ENCODE data around the gene CTTN.
A peak's percentile ranks its signal among the peaks of the same experiment; 100 is the strongest.
"Not testable (repeated sequence)": the region's sequence is repeated elsewhere in the genome, so short reads cannot be mapped to it uniquely, and the experiment has no call there.

CTTN gene

DNA sequence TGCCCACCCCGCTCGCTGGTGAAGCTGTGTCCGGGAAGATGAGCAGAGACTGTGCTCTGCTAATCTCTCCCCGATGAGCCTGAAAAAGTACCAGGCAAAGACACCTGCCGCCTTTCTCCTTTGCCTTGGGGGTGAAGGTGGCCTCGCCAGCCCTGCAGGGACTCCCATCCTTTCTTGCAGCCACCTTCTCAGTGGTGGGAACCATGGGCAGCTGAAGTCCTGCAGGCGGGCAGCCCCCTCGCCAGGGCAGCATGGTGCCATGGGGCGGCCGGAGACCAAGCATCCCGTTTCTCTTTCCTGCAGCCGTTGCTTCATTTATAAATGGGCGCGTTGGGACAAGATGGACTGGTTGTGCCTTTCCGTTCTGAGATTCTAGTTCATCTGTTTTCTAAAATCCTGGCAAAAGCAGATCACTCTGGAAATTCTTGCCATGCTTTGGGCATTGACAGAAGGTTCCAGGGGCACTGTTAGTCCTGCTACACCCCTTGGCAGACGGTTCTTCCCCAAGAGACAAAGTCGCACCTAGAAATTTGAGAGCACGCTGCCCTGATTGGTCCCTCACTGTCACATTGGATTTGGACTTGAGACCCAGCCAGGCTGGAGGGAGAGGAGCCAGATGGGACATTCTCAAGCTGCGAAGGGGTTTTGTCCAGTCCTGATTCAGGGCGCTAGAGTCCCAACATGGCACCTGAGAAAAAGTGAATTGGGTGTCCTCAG is 7.5 kb downstream of the CTTN start:
- in situ Hi-C loops (cut with MboI; ENCODE audit: low pct_unique_long_range_greater_than_20kb, low sequenced_read_pairs): no loop called here
- no peak for DNase-seq

DNA sequence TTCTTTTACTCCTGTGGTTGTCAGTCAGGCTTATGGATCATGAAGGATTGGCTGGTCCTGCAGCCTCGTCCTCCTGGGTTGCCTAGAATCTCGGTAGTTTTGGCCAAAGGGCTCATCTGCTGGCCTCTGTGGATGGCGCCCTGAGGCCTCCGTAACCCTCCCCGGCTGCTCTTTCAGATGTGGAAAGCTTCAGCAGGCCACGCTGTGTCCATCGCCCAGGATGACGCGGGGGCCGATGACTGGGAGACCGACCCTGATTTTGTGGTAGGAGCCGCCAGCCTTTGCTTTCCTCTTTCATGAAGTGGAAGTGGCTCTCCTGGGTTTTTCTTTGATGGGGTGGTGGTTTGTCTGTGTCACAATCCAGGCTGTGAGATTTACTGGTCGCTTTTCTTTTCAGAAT is 8.8 kb downstream of the CTTN start:
- in situ Hi-C loops (cut with MboI; ENCODE audit: low pct_unique_long_range_greater_than_20kb, low sequenced_read_pairs): no loop called here
- DNase-seq: no peak

DNA sequence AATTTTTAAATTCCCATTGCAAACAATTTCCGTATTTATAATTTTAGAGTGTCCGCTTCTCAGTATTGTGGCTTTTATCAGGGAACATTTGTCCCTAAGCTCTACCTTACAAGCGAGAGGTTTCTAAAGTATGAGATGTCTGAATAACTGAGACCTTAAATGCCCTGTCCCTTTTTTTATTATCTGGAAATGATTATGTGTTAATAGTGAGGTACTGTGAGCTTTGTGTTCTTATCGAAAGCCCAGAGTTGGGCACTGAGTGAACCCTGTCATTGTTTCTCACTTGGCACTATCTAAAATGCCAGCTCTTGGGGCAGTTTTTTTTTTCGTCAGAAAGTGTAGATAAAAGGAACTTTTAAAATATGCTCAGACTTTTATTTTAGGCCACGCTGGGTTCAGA is 9.5 kb downstream of the CTTN start:
- in situ Hi-C loops (cut with MboI; ENCODE audit: low pct_unique_long_range_greater_than_20kb, low sequenced_read_pairs): no loop called here
- DNase-seq: no peak

DNA sequence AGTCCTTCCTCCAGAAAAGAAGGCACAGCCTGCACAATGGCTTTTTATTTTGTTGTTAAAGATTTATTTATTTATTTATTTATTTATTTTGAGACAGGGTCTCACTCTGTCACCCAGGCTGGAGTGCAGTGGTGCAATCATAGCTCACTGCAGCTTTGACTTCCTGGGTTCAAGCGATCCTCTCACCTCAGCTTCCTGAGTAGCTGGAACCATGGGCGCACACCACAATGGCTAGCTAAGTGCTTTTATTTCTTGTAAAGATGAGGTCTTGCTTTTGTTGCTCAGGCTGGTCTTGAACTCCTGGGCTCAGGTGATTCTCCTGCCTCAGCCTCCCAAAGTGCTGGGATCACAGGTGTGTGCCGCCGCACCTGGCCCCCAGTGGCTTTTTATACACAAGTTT is 10.0 kb downstream of the CTTN start:
- DNase-seq; in situ Hi-C loops (cut with MboI; ENCODE audit: low pct_unique_long_range_greater_than_20kb, low sequenced_read_pairs): not testable (repeated sequence)

DNA sequence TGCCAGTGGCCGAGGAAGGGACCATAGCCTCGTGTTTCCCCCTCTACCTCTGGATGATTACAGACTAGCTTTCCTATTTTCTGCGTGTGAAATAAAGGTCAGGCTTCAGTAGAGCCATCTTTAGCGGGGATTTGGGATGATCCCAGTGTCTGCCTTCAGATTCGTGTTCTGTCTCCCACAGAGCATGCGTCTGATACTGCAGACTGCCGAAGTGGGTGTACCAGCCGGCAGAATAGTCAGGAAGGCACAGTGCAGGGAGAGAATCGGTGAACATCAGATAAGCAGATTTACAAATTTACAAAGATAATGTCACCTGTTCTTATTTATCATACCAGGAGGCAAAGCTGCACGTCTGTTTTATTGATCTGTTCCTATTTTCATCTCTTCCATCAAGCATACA is 11.1 kb downstream of the CTTN start:
- in situ Hi-C loops (cut with MboI; ENCODE audit: low pct_unique_long_range_greater_than_20kb, low sequenced_read_pairs): no loop called here
- no peak for DNase-seq

DNA sequence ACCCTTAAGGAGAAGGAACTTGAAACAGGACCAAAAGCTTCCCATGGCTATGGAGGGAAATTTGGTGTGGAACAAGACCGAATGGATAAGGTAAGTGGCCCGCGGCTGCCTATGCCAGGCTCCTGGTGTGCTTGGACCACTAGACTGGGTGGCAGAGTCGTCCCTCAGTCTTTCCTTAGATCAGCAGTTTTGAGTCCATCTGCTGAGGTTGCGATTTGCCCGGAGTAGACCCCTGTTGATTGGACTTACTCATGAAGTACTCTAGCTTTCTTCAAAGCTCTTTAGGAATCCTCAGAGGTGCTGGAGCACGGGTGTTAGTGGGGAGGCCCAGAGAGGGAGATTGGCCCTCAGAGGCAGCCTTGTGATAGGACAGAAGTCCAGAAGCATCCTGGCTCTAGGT is 11.5 kb downstream of the CTTN start:
- DNase-seq: no peak
- in situ Hi-C loops (cut with MboI; ENCODE audit: low pct_unique_long_range_greater_than_20kb, low sequenced_read_pairs): no loop called here

DNA sequence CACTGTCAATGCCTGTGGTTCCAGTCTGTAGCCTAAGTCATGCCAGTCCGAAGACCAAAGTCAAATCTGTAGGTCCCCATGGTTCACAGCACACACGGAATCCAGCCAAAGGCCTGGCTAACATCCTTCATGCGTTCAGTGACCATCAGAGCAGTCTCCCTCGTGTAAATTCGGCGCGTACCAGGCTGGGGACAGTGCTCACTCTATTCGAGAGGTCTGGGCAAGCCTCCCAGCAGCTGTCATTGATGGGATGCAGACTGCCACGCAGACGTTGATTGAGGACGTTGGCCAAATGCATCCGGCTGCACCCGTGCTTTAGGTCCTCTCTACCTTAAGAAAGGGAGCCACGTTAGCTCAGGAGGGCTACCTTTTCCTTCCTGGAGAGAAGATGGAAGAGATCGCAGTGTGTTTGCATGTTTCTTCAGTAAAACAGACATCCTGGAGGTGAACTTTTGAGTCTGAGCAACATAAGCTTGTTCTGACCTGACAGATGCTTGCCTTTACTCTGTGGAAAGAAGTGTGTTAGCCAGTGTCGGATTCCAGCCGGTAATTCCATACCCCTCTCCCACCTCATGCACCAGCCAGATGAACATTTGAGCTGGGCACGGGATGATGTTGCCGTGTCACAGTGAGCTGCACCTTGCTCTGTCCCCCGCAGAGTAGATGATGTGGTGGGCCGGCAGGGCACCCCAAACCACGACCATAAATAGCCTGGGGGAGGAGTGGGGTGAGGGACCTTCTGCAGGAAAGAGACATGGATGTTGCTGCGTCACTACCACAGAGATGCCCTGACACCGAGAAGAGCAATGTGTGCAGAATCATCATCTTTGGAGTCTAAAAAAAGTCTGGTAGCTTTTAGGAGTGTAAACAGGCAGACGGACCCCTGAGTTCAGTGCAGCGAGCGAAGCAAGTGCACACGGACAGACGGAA is 12.2 kb downstream of the CTTN start:
- DNase-seq: no peak
- in situ Hi-C loops (cut with MboI; ENCODE audit: low pct_unique_long_range_greater_than_20kb, low sequenced_read_pairs): no loop called here

DNA sequence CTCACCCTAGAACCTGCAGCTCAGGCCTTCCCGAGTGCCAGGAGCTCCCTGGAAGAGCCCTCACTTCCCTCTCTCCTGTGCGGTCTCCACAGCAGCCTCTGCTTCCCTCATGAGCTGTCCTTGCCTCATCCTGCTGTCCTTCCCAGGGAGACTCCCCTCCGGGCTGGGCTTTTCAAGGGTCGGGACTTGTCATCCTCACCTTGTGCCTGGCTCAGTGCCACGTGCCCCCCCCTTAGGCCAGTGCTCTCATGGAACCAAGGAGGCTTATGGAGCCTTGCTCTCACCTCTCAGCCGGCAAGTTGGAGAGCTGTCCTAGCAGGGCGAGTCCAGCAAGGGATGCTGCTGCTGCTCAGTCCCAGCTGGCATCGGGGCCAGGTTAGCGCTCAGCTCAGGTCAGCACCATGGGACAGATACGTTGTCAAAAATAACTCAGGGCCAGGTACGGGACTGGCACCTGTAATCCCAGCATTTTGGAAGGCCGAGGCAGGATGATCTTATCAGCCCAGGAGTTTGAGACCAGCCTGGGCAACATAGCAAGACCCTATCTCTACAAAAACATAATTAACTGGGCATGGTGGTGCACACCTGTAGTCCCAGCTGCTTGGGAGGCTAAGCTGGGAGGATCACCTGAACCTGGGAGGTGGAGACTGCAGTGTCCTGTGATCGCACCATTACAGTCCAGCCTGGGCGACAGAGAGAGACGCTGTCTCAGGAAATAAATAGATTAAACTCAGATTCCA is 13.6 kb downstream of the CTTN start:
- no peak for DNase-seq
- in situ Hi-C loops (cut with MboI; ENCODE audit: low pct_unique_long_range_greater_than_20kb, low sequenced_read_pairs): no loop called here

DNA sequence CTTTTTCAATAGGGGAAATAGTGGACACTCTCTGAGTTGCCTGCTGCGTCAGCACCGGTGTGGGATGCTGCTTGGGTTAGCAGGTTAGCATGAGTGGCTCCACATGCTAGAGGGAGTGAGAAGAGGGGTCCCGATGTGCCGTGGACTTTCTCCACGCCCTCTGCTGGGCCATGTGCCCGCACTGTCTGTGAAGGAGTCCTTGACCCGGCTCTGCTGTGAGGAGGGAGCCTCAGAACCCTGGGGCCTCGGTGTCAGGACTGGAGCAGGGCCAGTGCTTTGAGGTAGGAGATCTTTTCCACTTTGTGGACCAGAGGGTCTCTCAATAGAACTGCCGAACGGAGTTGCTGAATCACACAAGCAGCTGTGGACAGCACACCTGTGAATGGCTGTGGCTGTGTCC is 14.8 kb downstream of the CTTN start:
- in situ Hi-C loops (cut with MboI; ENCODE audit: low pct_unique_long_range_greater_than_20kb, low sequenced_read_pairs): no loop called here
- DNase-seq: no peak

DNA sequence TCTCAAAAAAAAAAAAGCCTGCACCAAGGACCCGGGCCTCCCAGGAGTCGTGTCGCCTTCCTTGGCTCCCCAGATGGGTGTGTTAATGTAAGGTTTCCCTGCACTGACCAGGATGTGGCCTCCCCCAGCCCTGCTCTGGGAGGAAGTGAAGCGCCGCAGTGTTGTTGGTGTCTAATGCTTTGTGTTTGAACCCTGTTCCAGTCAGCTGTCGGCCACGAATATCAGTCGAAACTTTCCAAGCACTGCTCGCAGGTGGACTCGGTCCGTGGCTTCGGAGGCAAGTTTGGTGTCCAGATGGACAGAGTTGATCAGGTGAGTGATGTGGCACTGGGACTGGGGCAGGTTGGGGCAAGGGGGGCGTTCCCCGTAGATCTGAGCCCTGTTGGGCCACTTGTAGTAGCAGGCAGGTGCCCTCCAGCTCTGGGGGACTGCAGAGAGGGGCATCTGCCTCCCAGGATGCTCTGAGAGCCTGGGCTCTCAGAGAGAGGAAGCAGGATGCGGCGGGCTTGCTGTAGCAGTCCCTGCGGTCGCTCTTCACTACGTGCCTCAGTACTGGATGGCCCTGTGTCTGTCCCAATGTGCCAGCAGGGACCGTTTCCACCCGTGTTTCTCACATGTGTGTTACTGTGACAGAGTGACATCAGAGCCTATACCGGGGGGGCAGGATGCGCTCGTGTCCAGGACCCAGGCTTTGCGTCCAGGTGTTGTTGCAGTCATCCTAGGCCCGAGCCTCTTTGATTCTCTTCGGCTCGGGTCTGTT is 16.2 kb downstream of the CTTN start:
- in situ Hi-C loops (cut with MboI; ENCODE audit: low pct_unique_long_range_greater_than_20kb, low sequenced_read_pairs): no loop called here
- no peak for DNase-seq

DNA sequence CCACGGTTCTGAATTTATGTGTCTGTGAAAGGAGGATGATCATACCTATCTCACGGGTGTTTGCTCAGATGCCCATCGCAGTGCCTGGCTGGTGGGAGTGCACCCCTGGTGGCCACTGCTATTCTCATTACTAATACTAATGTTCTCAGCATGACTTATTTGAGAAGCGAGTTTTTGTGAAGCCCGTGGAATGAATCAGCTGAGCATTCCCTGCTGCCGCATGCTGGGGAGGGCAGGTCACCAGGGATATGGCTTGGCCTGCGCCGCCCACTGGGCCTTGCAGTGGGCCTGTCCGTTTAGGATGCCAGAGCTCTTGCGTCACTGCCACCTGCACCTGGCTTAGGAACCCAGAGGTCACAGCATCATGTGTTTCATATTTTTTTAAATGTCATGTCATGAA is 16.9 kb downstream of the CTTN start:
- in situ Hi-C loops (cut with MboI; ENCODE audit: low pct_unique_long_range_greater_than_20kb, low sequenced_read_pairs): no loop called here
- DNase-seq: no peak

DNA sequence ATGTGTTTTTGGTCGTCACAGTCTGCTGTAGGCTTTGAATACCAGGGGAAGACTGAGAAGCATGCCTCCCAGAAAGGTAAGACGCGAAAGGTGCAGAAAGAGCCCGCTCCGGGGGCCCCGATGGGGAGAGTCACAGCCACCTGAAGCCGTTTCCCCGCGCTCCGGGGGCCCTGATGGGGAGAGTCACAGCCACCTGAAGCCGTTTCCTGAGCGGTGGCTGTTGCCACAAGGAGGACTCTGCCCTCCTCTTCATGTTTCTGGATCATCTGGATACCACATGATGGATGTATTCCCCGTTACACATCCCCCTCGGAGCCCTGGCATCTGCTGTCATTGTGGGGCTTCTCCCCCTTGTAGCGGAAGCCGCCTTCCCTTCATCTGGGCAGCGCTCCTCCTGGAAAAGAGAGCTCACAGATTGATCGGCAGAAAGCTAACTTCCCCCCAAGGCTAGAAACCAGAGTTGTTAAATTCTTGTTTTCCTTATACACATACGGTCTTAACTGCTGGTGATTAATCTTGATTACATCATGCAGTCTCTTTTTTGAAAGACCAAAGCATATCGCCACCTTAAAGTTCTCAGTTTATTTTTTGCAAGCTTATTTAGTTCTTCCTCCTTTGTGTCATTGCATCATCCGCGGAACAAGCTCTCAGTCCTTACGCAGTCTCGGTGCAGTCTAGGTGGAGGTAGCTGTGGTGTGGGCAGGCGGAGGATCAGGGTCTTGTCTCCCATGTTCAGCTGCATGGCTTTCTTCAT is 17.5 kb downstream of the CTTN start:
- peak; percentile 42 for DNase-seq
- in situ Hi-C loops (cut with MboI; ENCODE audit: low pct_unique_long_range_greater_than_20kb, low sequenced_read_pairs): no loop called here

DNA sequence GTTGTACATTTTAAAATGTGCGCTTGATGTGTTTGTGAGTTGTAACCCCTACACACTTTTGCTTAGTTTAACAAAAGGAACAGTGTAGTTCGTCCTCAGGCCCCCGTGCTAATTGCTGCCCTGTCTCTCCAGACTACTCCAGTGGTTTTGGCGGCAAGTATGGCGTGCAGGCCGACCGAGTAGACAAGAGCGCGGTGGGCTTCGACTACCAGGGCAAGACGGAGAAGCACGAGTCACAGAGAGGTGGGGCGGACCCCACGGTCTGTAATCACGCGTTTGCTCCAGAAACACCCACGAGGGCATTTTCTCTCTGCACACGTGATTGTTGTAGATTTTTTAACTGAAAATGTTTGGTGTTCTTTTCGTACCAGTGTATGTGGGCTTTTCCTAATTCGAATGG is 18.6 kb downstream of the CTTN start:
- in situ Hi-C loops (cut with MboI; ENCODE audit: low pct_unique_long_range_greater_than_20kb, low sequenced_read_pairs): no loop called here

DNA sequence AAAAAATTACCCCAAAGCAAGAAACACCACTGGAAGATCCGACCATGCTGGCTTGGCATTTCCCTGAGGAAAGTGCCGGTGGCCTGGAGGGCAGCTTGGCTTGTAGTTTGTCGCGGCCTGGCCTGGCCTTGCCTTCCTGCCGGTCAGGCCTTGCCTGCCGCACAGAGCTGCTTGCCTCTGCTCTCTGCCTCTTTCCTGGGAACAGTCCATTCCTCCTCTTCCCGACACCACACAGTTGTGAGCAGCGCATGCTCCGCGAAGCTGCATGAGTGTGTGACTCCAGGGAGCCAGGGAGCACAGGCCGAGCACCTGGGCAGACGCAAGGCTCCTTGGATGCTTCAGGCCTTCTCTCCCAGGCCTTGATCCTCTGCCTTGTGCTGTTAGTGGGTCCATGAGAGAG is 19.8 kb downstream of the CTTN start:
- DNase-seq: no peak
- in situ Hi-C loops (cut with MboI; ENCODE audit: low pct_unique_long_range_greater_than_20kb, low sequenced_read_pairs): no loop called here

More for the DNA sequence above, 18.6 kb downstream of the CTTN start:
- DNase-seq: no peak

DNA sequence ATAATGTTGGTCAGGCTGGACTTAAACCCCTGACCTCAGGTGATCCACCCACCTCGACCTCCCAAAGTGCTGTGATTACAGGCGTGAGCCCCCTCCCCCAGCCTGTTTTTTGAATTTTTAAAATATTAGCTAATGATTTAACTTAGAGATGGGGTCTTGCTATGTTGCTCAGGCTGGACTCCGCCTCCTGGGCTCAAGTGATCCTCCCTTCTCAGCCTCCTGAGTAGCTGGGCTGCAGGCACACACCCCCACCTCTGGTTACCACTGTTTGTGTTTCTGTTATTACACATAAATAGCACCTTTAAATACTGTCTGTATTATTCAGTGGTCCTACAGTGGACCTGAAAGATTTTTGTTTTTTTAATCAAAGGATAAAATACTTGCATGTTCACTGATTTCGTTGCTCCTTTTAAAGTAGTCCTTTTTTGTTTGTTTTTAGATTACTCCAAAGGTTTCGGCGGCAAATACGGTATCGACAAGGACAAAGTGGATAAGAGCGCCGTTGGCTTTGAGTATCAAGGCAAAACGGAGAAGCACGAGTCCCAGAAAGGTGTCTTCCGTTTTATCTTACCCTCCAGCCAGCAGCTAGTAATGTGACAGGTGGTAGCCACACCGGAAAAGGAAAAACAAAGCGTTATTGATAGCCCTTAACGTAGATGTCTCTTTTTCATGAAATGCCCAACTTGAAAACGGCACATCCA is 21.1 kb downstream of the CTTN start:
- DNase-seq: no peak
- in situ Hi-C loops (cut with MboI; ENCODE audit: low pct_unique_long_range_greater_than_20kb, low sequenced_read_pairs): no loop called here

DNA sequence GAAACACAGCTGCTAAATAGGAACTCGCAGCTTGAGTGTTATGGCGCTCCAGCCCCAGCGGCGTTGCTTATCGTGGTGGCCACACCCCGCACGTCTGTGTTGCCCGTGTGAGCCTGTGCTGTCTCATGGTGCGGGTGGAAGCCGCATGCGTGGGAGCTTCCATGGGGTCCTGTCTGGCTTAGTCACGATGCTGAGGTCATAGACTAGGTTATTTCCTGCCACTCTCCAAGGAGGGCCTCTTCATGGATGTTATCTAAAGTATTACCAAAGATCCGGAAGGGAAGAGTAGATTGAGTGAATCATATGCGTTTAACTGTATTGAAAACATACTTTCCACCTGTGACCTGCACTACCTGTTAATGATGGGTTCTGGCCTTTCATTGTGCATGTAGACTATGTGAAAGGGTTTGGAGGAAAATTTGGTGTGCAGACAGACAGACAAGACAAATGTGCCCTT is 21.7 kb downstream of the CTTN start:
- peak; percentile 69 for DNase-seq
- in situ Hi-C loops (cut with MboI; ENCODE audit: low pct_unique_long_range_greater_than_20kb, low sequenced_read_pairs): no loop called here

DNA sequence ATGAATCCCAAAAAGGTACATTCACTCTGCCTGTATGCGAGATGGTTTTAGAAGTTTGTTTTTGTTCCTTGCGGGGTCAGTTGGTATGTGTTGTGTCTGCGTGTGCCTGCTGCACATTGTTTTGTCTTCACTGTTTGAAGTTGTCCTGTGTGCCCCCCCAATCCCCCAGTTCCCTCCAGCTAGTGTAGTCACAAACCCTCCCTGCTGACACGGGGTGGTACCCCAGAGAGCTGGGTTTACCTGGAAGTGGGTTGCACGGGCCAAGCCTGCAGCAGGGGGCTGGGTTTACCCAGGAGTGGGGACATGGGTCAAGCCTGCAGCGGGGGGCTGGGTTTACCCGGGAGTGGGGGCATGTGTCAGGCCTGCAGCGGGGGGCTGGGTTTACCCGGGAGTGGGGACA is 22.2 kb downstream of the CTTN start:
- in situ Hi-C loops (cut with MboI; ENCODE audit: low pct_unique_long_range_greater_than_20kb, low sequenced_read_pairs): no loop called here
- DNase-seq: no peak

DNA sequence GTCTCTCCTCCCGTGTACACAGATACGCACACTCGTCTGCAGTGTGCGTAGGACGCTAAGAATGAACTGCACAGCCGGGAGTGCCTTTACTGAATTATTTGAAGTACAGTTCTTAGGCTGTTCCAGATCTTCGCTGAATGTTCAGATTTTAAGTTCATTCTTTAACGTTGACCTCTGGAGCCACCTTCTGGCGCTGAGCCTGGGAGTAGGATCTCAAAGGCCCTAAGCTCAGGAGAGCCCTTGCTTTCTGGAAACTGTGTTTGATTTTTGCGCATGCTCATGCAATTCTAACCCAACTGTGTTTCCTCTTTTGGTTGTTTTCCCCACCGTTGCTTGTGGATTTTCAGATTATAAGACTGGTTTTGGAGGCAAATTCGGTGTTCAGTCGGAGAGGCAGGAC is 22.8 kb downstream of the CTTN start:
- DNase-seq: peak; percentile 27
- in situ Hi-C loops (cut with MboI; ENCODE audit: low pct_unique_long_range_greater_than_20kb, low sequenced_read_pairs): no loop called here

Measured in KBM-7 (cell line).